ENCODE results near the gene PTPN4. TPM values are rescaled to one million over a fixed set of nuclear protein-coding genes. Genes with fewer than 3 reads are reported as not detected.

Gene PTPN4
- total and polyA plus RNA-seq, 2 of the 13 experiments (the other 11 are each of a cell fraction or from before 2014, with no cell fraction given), result 20.3 to 34.6 TPM

DNA sequence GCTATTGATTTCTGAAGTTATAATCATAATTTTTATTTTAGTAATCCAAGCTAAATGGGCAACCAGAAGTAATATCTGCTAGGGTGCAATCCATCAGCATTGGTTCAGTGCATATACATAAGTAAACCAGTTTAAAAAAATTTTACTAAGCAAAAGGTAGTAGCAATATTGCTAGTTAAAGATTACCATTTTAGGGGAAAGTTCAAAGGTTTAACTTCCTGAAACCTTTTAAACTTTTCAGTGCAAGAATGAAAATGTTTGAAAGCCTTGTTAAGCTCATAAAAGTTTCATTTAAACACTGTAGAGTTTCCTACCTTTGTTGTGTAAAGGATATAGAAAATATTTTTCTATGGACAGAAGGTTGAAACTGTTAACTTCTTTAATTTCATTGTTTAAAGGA lies 222.2 kb downstream of the PTPN4 start (continued):
- peak; percentile 44 for TF ChIP-seq ASH2L (IDR thresholded peaks at IDR 0.05; ENCODE audit: insufficient read length, low read depth, low read length)
- TF ChIP-seq HNF4A (CRISPR knock-in tag; IDR thresholded peaks at IDR 0.05), result 0 out of 2 replicates have a peak, but pooled peaks have one; percentile 18
- TF ChIP-seq PHF20 (CRISPR knock-in tag; IDR thresholded peaks at IDR 0.05), result no peak
- TF ChIP-seq ZEB1 (IDR thresholded peaks at IDR 0.05; ENCODE audit: insufficient replicate concordance, low read depth), result no peak
- 0 out of 2 replicates have a peak, but pooled peaks have one; percentile 30 for TF ChIP-seq ZGPAT (CRISPR knock-in tag; IDR thresholded peaks at IDR 0.05)
- TF ChIP-seq ZNF577 (CRISPR knock-in tag; IDR thresholded peaks at IDR 0.05; ENCODE audit: borderline replicate concordance, low read depth), result no peak
- peak; percentile 91 for TF ChIP-seq NR2C2 (CRISPR knock-in tag; IDR thresholded peaks at IDR 0.05; ENCODE audit: borderline replicate concordance)
- TF ChIP-seq, protein P1, sequence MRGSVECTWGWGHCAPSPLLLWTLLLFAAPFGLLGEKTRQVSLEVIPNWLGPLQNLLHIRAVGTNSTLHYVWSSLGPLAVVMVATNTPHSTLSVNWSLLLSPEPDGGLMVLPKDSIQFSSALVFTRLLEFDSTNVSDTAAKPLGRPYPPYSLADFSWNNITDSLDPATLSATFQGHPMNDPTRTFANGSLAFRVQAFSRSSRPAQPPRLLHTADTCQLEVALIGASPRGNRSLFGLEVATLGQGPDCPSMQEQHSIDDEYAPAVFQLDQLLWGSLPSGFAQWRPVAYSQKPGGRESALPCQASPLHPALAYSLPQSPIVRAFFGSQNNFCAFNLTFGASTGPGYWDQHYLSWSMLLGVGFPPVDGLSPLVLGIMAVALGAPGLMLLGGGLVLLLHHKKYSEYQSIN (CRISPR knock-in tag; IDR thresholded peaks at IDR 0.05; ENCODE audit: borderline replicate concordance), result no peak
- TF ChIP-seq ZNF160 (CRISPR knock-in tag; IDR thresholded peaks at IDR 0.05), result no peak
- TF ChIP-seq CC2D1A (CRISPR knock-in tag; IDR thresholded peaks at IDR 0.05), result no peak
- peak; percentile 61; the same call in 1 of the 2 replicates for TF ChIP-seq SRF (IDR thresholded peaks at IDR 0.05; ENCODE audit: low read depth, low read length)
- TF ChIP-seq, protein P2, sequence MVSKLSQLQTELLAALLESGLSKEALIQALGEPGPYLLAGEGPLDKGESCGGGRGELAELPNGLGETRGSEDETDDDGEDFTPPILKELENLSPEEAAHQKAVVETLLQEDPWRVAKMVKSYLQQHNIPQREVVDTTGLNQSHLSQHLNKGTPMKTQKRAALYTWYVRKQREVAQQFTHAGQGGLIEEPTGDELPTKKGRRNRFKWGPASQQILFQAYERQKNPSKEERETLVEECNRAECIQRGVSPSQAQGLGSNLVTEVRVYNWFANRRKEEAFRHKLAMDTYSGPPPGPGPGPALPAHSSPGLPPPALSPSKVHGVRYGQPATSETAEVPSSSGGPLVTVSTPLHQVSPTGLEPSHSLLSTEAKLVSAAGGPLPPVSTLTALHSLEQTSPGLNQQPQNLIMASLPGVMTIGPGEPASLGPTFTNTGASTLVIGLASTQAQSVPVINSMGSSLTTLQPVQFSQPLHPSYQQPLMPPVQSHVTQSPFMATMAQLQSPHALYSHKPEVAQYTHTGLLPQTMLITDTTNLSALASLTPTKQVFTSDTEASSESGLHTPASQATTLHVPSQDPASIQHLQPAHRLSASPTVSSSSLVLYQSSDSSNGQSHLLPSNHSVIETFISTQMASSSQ (IDR thresholded peaks at IDR 0.05; ENCODE audit: low read depth), result peak; percentile 73
- TF ChIP-seq, protein P2 (CRISPR knock-in tag; IDR thresholded peaks at IDR 0.05; ENCODE audit: borderline replicate concordance), result peak; percentile 40; the same call in 1 of the 2 replicates
- no peak for TF ChIP-seq CERS6 (CRISPR knock-in tag; IDR thresholded peaks at IDR 0.05)
- TF ChIP-seq ZSCAN9 (CRISPR knock-in tag; IDR thresholded peaks at IDR 0.05; ENCODE audit: borderline replicate concordance), result no peak
- peak; percentile 42; the same call in 1 of the 2 replicates for TF ChIP-seq ELF3 (CRISPR knock-in tag; IDR thresholded peaks at IDR 0.05)
- TF ChIP-seq HOMEZ (CRISPR knock-in tag; IDR thresholded peaks at IDR 0.05; ENCODE audit: low read depth), result peak; percentile 81; the same call in 1 of the 2 replicates
- TF ChIP-seq DNMT3B (CRISPR knock-in tag; conservative IDR thresholded peaks at IDR 0.05), result no peak
- TF ChIP-seq SP4 (CRISPR knock-in tag; IDR thresholded peaks at IDR 0.05), result no peak

All from HepG2 (cell line).